RWPE1 (cell line): Measurements from ENCODE around the gene ARTN.

ENCODE experiments used
- CTCF ChIA-PET: fragments of 350-600 bp; sonication (Branson Sonifier 250); formaldehyde crosslinking; extraction: SDS; loops from one replicate; lab custom pipeline; 2021; lab: Yijun Ruan, JAX
- POLR2A ChIA-PET: fragments of 400-600 bp; formaldehyde crosslinking; extraction: SDS; loops from one replicate; lab custom pipeline; 2020; ENCODE audit warnings: antibody characterized with exemption; ENCODE audit not compliant: low non-redundant PET; lab: Yijun Ruan, JAX
- DNase-seq: peaks from one replicate; pipeline ENCODE4 v3.0.0; 2012; ENCODE audit warnings: low spot score
- H3K27ac ChIP-seq: fragments of 450-650 bp; 2 replicates; pipeline ENCODE4 v1.5.1; 2017
- TF ChIP-seq, protein P1 (sequence below): fragments of 450-650 bp; conservative IDR thresholded peaks from 2 replicates; pipeline ENCODE4 v1.5.1; 2017; ENCODE audit warnings: low read depth, mild to moderate bottlenecking

ARTN gene

DNA sequence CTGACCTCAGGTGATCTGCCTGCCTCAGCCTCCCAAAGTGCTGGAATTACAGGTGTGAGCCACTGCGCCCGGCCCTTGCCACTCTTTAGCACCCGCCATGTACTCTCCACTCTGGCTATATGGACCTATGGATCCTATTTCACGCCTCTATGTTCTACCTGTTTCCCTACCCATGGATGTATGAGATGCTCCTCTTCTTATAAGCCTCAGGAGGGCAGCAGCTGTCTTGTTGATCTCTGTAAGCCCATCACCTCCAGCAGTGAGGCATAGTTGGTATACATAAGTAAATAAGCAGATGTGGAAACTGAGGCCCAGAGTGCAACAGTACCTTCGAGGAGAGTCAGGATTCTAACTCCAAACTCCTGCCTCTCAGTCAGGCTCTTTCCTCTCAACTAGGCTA, 24.7 kb upstream of the ARTN start:
- DNase-seq: no peak
- CTCF ChIA-PET: interaction anchor here (0.7 to 3.7 kb wide), 3 partner anchors 26 to 45 kb away, joined by 3 to 20 read pairs (median 3); no protein-coding TSS in a partner anchor

DNA sequence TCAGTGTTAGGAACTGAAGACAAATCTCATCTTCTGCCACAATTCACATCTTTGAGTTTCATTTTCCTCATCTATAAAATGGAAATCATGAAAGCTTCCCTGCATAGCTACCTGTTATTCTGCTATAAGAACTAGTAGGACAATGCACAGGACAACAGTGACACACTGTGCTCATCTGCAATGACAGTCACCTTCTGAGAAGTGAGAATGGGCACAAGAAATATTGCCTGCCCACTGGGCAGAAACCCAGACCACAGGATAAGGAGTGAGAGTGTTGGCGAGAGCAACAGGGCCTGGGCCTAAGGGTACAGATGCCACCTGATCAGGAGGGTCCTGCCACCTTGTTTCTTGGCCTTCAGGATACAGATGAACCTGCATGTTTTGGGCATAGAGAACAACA, 23.3 kb upstream of the ARTN start:
- peak overlapping the region; percentile 58 for H3K27ac ChIP-seq
- TF ChIP-seq, protein P1, sequence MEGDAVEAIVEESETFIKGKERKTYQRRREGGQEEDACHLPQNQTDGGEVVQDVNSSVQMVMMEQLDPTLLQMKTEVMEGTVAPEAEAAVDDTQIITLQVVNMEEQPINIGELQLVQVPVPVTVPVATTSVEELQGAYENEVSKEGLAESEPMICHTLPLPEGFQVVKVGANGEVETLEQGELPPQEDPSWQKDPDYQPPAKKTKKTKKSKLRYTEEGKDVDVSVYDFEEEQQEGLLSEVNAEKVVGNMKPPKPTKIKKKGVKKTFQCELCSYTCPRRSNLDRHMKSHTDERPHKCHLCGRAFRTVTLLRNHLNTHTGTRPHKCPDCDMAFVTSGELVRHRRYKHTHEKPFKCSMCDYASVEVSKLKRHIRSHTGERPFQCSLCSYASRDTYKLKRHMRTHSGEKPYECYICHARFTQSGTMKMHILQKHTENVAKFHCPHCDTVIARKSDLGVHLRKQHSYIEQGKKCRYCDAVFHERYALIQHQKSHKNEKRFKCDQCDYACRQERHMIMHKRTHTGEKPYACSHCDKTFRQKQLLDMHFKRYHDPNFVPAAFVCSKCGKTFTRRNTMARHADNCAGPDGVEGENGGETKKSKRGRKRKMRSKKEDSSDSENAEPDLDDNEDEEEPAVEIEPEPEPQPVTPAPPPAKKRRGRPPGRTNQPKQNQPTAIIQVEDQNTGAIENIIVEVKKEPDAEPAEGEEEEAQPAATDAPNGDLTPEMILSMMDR: no peak
- ChIA-PET POLR2A (no interaction called here), CTCF (interaction anchor here (1.4 kb wide), 1 partner anchor 24 kb away, joined by 5 read pairs; the partner anchor contains the start of gene ARTN)
- no peak for DNase-seq

More for the DNA sequence above, 24.7 kb upstream of the ARTN start:
- TF ChIP-seq, protein P1: no peak; the same call in 1 of the 2 replicates
- peak overlapping the region; percentile 24; the same call in 1 of the 2 replicates for H3K27ac ChIP-seq
- POLR2A ChIA-PET: no interaction called here

DNA sequence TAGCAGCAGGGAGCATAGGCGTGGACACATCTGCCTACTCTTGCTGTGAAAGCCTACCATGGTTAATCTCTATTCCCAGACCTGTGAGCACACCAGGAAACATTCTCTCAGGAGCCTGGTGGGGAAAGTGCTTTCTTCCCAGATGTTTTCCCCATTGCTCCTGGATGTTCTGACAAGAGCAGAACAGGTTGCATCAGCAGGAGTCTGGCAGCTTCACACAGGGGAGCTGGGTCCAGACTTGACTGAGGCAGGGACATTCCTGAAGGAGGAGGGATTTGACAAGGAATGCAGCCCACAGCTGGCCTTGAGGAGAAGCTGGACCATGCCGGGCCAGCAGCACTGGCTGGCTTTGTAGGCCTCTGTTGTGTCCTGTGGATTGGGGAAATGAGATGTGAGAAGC, 21.0 kb upstream of the ARTN start:
- TF ChIP-seq, protein P1: no peak
- CTCF ChIA-PET: interaction anchor here (0.6 to 1.0 kb wide), 2 partner anchors 21 to 54 kb away, joined by 5 to 8 read pairs; partner anchors contain the start of gene ARTN
- POLR2A ChIA-PET: no interaction called here
- H3K27ac ChIP-seq: peak overlapping the region; percentile 100
- DNase-seq: peak; percentile 83

DNA sequence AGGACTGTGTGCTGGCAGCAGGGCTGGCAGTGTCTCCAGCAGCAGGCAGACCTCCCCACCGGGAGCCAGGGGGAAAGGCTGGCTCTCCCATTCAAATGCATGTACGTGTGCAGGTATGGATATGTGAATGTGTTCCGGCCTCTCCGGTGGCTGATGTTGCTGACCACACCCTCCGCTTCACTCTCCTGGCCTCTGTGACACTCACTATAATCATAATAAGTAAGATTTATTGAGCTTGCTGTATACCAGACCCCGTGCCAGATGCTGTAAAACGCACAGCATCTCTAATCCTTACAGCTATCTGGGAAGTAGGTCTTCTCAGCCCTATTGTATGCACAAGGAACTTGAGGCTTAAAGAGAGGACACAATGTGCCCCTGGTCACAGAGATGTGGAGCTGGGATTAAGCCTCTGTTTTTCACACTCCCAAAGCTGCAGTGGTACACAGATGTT, 20.5 kb upstream of the ARTN start:
- no peak for DNase-seq
- POLR2A ChIA-PET: no interaction called here
- CTCF ChIA-PET: interaction anchor here (0.6 to 1.0 kb wide), 2 partner anchors 21 to 55 kb away, joined by 5 to 8 read pairs; partner anchors contain the start of gene ARTN
- TF ChIP-seq, protein P1: no peak
- peak overlapping the region; percentile 100 for H3K27ac ChIP-seq

DNA sequence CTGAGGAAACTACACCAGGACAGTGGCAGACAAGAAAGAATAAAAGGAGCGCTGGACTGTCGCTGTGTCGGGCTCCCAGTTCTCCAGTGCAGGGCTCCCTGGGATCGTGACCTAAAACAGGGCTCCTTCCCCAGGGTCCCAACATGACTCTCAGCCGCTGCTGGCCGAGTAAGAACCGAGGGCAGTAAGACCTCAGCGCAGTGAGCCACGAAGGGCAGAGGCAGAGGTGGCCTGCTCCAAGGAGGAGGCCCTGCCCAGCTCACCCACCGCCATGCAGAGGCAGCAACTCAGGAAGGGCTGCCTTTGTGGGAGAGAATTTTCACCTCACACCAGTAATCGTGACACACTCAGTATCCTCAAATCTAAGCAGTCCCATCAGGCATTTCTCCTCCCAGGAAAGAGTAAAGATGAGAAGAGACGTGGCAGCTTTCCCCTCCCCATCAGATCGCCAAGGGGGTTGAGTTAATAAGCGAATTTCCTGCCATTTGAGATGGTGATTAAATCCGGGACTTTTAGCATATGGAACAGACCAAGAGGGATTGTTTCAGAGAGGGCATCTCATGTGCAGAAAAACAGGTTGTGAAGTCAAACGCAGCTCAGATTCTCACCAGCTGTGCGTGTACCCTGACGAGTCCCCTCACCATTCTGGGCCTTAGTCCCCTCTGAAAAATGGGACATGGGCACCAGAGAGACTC, 19.8 kb upstream of the ARTN start:
- DNase-seq: no peak
- POLR2A ChIA-PET: interaction anchor here (0.6 kb wide), 1 partner anchor 19 kb away, joined by 3 read pairs; no protein-coding TSS in a partner anchor
- CTCF ChIA-PET: interaction anchor here (0.6 to 2.1 kb wide), 3 partner anchors 21 to 278 kb away, joined by 4 to 14 read pairs (median 8); partner anchors contain the start of gene ARTN
- peak overlapping the region; percentile 100 for H3K27ac ChIP-seq
- TF ChIP-seq, protein P1: no peak
